GM12873 (cell line): ENCODE results near the gene DAB2.

Experiments used
- TF ChIP-seq, protein P1 (sequence below): IDR thresholded peaks from 2 replicates; pipeline ENCODE4 v1.5.1; 2012; ENCODE audit warnings: low read depth, mild to moderate bottlenecking, moderate library complexity, low read length, control low read depth; ENCODE audit not compliant: insufficient read depth; ENCODE audit errors: missing control alignments

The DAB2 gene

GRCh38 chr5:39377613-39378012 is 47.2 kb downstream of the DAB2 start:
- TF ChIP-seq, protein P1, sequence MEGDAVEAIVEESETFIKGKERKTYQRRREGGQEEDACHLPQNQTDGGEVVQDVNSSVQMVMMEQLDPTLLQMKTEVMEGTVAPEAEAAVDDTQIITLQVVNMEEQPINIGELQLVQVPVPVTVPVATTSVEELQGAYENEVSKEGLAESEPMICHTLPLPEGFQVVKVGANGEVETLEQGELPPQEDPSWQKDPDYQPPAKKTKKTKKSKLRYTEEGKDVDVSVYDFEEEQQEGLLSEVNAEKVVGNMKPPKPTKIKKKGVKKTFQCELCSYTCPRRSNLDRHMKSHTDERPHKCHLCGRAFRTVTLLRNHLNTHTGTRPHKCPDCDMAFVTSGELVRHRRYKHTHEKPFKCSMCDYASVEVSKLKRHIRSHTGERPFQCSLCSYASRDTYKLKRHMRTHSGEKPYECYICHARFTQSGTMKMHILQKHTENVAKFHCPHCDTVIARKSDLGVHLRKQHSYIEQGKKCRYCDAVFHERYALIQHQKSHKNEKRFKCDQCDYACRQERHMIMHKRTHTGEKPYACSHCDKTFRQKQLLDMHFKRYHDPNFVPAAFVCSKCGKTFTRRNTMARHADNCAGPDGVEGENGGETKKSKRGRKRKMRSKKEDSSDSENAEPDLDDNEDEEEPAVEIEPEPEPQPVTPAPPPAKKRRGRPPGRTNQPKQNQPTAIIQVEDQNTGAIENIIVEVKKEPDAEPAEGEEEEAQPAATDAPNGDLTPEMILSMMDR, result no peak

DNA sequence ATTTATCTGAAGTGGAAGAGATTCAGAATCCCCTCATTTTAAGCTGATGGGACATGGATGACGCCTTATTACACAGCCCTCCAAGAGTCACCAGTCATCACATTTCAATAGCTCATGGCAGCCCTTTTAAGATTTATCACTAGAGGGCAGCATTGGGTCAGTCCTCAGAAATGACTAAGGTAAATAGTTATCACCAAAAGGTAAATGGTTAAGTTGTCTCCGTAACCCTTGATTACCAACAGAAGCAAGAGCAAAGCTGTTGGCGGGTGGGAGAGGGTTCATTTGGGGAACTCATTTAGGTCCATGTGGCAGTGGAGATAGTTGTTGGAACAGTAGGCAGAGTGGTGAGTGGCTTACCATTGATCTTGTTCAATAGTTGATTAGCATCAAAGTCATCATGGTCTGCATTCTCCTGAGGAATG is 48.5 kb downstream of the DAB2 start:
- TF ChIP-seq, protein P1, result peak; percentile 73

DNA sequence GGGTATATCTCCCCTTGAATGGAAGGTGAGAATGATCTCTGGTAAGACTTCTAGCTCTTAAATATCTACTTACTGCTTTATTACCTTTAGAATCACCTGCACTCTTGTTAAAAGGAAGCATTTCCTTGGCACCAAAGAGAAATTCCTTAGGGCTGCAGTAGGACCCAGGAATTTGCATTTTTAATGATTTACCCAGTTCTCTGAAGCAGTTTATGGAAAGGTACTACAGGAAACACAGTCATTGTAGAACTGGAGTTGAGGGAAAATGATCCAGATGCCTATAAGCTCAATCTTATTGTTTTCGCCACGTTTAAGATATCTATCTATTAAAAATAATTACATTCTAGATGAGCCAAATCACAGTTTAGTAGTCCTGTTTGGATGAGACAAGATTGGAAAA is 51.0 kb downstream of the DAB2 start:
- TF ChIP-seq, protein P1, result no peak

- TF ChIP-seq, protein P1, result no peak
Measured at GRCh38 chr5:39371367-39371635, 53.5 kb downstream of the DAB2 start.

GRCh38 chr5:39370555-39371366 is 54.0 kb downstream of the DAB2 start:
- TF ChIP-seq, protein P1, result no peak

- TF ChIP-seq, protein P1, result no peak
Measured at GRCh38 chr5:39369123-39369815, 55.5 kb downstream of the DAB2 start.

DNA sequence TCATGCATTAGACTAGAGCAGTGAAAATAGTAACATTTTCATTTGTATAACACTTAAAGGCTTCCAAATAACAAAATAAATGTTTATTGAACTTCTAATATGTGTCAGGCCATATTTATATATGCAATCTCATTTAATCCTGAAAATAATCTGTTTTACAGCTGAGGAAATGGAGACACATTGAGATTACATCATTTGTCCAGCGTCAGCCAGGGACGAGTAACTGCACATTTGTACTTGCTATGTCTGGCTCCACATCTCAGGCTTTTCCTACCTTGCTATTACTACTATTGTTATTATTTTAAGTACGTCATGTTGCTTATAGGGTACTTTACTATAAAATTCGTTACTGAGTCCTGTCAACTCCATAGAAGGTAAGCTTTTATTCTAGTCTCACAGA is 56.7 kb downstream of the DAB2 start:
- TF ChIP-seq, protein P1, result no peak
